CD14-positive monocyte (primary cell): ENCODE data around the gene TNNI3K. TPM values are rescaled to one million over a fixed set of nuclear protein-coding genes. Genes with fewer than 3 reads are reported as not detected.

Source experiments
- DNase-seq, 3 donors: peaks; one replicate each; pipeline ENCODE4 v3.0.0-alpha.2; 2011 to 2022
- H2AFZ ChIP-seq: 2 replicates; pipeline ENCODE4 v1.6.0; 2012; ENCODE audit warnings: mild to moderate bottlenecking, low read depth, low read length, inconsistent platforms; ENCODE audit not compliant: insufficient read depth, poor library complexity, severe bottlenecking
- H3K27ac ChIP-seq, 2 donors: 1 replicate in 1 of 2; 2 replicates in 1 of 2; pipeline ENCODE4 v1.5.1; 2012 to 2013; ENCODE audit warnings: low read length in 2 of 2, control low read depth in 1 of 2, inconsistent platforms in 1 of 2, low read depth in 1 of 2, mild to moderate bottlenecking in 1 of 2
- H3K27me3 ChIP-seq, 2 donors: one replicate each; pipeline versions ENCODE4 v1.6.0 to v1.6.1; 2011 to 2013; ENCODE audit warnings: low read length in 2 of 2; ENCODE audit not compliant: control insufficient read depth in 2 of 2, insufficient read depth in 2 of 2
- H3K36me3 ChIP-seq, 2 donors: replicated peaks in 1 of 2; 1 replicate in 1 of 2; 2 replicates in 1 of 2; pipeline versions ENCODE4 v1.5.1 to v1.6.1; 2012 to 2013; ENCODE audit warnings: low read length in 2 of 2, control low read depth in 1 of 2, inconsistent platforms in 1 of 2, mild to moderate bottlenecking in 1 of 2; ENCODE audit not compliant: insufficient read depth in 2 of 2, control insufficient read depth in 1 of 2
- H3K4me1 ChIP-seq, 2 donors: 1 replicate in 1 of 2; 2 replicates in 1 of 2; pipeline versions ENCODE4 v1.5.1 to v1.6.1; 2012 to 2013; ENCODE audit warnings: low read length in 2 of 2, control low read depth in 1 of 2, inconsistent platforms in 1 of 2, mild to moderate bottlenecking in 1 of 2, moderate library complexity in 1 of 2; ENCODE audit not compliant: insufficient read depth in 2 of 2, control insufficient read depth in 1 of 2
- H3K4me2 ChIP-seq: replicated peaks from 2 replicates; pipeline ENCODE3; 2012; ENCODE audit warnings: low read length, moderate library complexity, mild to moderate bottlenecking; ENCODE audit not compliant: poor library complexity, severe bottlenecking; ENCODE audit errors: extremely low read depth
- H3K4me3 ChIP-seq, 3 experiments: fragments of 200-600 bp in 1 of 3; sonication (generic) in 1 of 3; replicated peaks in 1 of 3; 1 replicate in 2 of 3; 2 replicates in 1 of 3; pipeline ENCODE4 v1.5.1; 2011 to 2013; ENCODE audit warnings: low read length in 3 of 3, mild to moderate bottlenecking in 3 of 3, control low read depth in 2 of 3, low read depth in 2 of 3, inconsistent platforms in 1 of 3, moderate library complexity in 1 of 3
- H3K79me2 ChIP-seq: 2 replicates; pipeline ENCODE4 v1.6.0; 2012; ENCODE audit warnings: mild to moderate bottlenecking, control low read depth, inconsistent platforms, low read length, moderate library complexity; ENCODE audit not compliant: insufficient read depth
- H3K9ac ChIP-seq: 2 replicates; pipeline ENCODE4 v1.6.0; 2017; ENCODE audit warnings: low read length, mild to moderate bottlenecking; ENCODE audit not compliant: insufficient read depth, poor library complexity, severe bottlenecking
- H3K9me3 ChIP-seq, 2 donors: replicated peaks in 1 of 2; 1 replicate in 1 of 2; 2 replicates in 1 of 2; pipeline versions ENCODE4 v1.5.1 to v1.6.1; 2012 to 2013; ENCODE audit warnings: low read length in 2 of 2, control low read depth in 1 of 2; ENCODE audit not compliant: control insufficient read depth in 1 of 2, insufficient read depth in 1 of 2
- H4K20me1 ChIP-seq: 2 replicates; pipeline ENCODE4 v1.6.0; 2012; ENCODE audit warnings: mild to moderate bottlenecking, low read length, control low read depth, moderate library complexity; ENCODE audit not compliant: insufficient read depth
- H3K27ac Mint-ChIP-seq, 7 donors: one replicate each; pipeline ENCODE4 v1.8.0; 2020; ENCODE audit warnings: mild to moderate bottlenecking in 7 of 7, mixed read lengths in 7 of 7, moderate library complexity in 6 of 7, inconsistent platforms in 2 of 7
- H3K27me3 Mint-ChIP-seq, 3 donors: one replicate each; pipeline ENCODE4 v1.8.0; 2021 to 2022; ENCODE audit warnings: low read depth in 3 of 3, mild to moderate bottlenecking in 3 of 3, mixed read lengths in 3 of 3, moderate library complexity in 3 of 3, inconsistent platforms in 1 of 3
- H3K36me3 Mint-ChIP-seq, 2 donors: one replicate each; pipeline ENCODE4 v1.8.0; 2020; ENCODE audit warnings: mixed read lengths in 2 of 2, inconsistent platforms in 1 of 2, mild to moderate bottlenecking in 1 of 2
- H3K4me1 Mint-ChIP-seq: one replicate; pipeline ENCODE4 v1.8.0; 2020; ENCODE audit warnings: mild to moderate bottlenecking, mixed read lengths
- H3K4me3 Mint-ChIP-seq, 2 donors: one replicate each; pipeline ENCODE4 v1.8.0; 2020; ENCODE audit warnings: mild to moderate bottlenecking in 2 of 2, mixed read lengths in 2 of 2, moderate library complexity in 1 of 2
- H3K9me3 Mint-ChIP-seq, 7 donors: one replicate each; pipeline ENCODE4 v1.8.0; 2020 to 2022; ENCODE audit warnings: mixed read lengths in 7 of 7, mild to moderate bottlenecking in 6 of 7, moderate library complexity in 6 of 7, inconsistent platforms in 2 of 7
- CTCF ChIP-seq: fragments of 200-600 bp; IDR thresholded peaks from one replicate; pipeline ENCODE4 v1.8.0; 2022; ENCODE audit warnings: antibody characterized with exemption, mild to moderate bottlenecking
- WGBS: methylation state at CpG from one replicate; pipeline ENCODE4 v1.1.5; 2013; ENCODE audit warnings: missing lambda C conversion rate; ENCODE audit not compliant: insufficient coverage; 5-methylcytosine and 5-hydroxymethylcytosine counted together
- intact Hi-C, 2 donors: fragments of 100-400 bp; cut with micrococcal nuclease; formaldehyde crosslinking; loops; one replicate each; pipeline versions ENCODE4 v1.15.0 to v1.15.1; 2023
- polyA plus RNA-seq, 3 donors: library from polyadenylated mRNA; depleted of rRNA in 1 of 3; unstranded in 2 of 3; stranded (reverse) in 1 of 3; fragments of 300-500 nt in 2 of 3; fragments of >200 nt in 1 of 3; fragmentation: Illumina TruSeq in 2 of 3; gene quantifications; 1 replicate in 2 of 3; 2 replicates in 1 of 3; pipeline ENCODE4 v1.2.3, GENCODE V29; 2012 to 2021

TNNI3K gene
- polyA plus RNA-seq, 3 donors: 0.51 TPM; not detected in 2

DNA sequence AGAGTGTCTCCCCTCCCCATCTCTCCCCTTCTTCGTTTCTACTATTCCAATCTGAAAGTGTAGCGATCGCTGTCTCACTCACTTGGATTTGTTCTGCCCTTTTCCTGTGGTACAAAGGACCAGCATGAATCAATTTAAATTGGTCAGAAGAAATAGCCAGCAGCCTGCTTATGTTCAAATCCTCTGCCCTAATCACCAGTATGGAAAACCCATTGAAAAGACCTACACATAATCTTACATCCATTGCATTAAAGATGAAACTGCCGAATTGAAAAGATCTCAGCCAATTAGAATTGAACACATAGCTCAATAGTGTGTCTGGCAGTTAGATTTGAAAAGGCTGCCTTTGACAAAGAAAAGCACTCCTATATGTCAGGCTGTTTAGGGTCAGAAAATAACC lies 122.6 kb downstream of the TNNI3K start:
- DNase-seq: no peak
- Histone ChIP-seq H3K9me3 (peaks cover 0 to 2% of the 10 kb centered on the region in 2 donors), H3K79me2 (no peaks in the 10 kb centered on the region), H3K4me3 (no peak overlapping the region), H3K9ac (no peak overlapping the region), H3K36me3 (no peaks in the 10 kb centered on the region), H3K4me2 (no peak overlapping the region), H4K20me1 (no peaks in the 10 kb centered on the region), H3K4me1 (no peaks in the 10 kb centered on the region), H2AFZ (no peak overlapping the region), H3K27me3 (no peaks in the 10 kb centered on the region), H3K27ac (no peak overlapping the region)
- H3K9me3 Mint-ChIP-seq: peaks cover 2 to 13% (median 5%) of the 10 kb centered on the region in 7 donors
- TF ChIP-seq CTCF: no peak
- no peaks in the 10 kb centered on the region for H3K27me3 Mint-ChIP-seq
- no peaks in the 10 kb centered on the region for H3K36me3 Mint-ChIP-seq
- H3K4me1 Mint-ChIP-seq: no peaks in the 10 kb centered on the region
- intact Hi-C loops: no loop called here
- H3K27ac Mint-ChIP-seq: no peak overlapping the region
- WGBS: 100% methylated on average over 3 of the region's 4 CpGs
- H3K4me3 Mint-ChIP-seq: no peak overlapping the region

GRCh38 chr1:74362691-74363090 lies 127.5 kb downstream of the TNNI3K start:
- Histone ChIP-seq H3K9me3 (peaks cover 0 to 5% of the 10 kb centered on the region in 2 donors), H3K4me2 (no peak overlapping the region), H3K36me3 (no peaks in the 10 kb centered on the region), H3K9ac (no peak overlapping the region), H3K27me3 (no peaks in the 10 kb centered on the region), H2AFZ (no peak overlapping the region), H3K4me3 (no peak overlapping the region), H4K20me1 (no peaks in the 10 kb centered on the region), H3K4me1 (no peaks in the 10 kb centered on the region), H3K79me2 (no peaks in the 10 kb centered on the region), H3K27ac (no peak overlapping the region)
- no peaks in the 10 kb centered on the region for H3K4me1 Mint-ChIP-seq
- no peak for DNase-seq
- no peaks in the 10 kb centered on the region for H3K27me3 Mint-ChIP-seq
- no peak for TF ChIP-seq CTCF
- H3K9me3 Mint-ChIP-seq: peaks cover 0 to 6% (median 1%) of the 10 kb centered on the region in 7 donors
- intact Hi-C loops: no loop called here
- H3K4me3 Mint-ChIP-seq: no peak overlapping the region
- no peak overlapping the region for H3K27ac Mint-ChIP-seq
- H3K36me3 Mint-ChIP-seq: no peaks in the 10 kb centered on the region
- WGBS: no CpG with 5 or more reads among the region's 1 CpG
